ENCODE results near the gene YWHAE. TPM values are rescaled to one million over a fixed set of nuclear protein-coding genes. Genes with fewer than 3 reads are reported as not detected.

Gene YWHAE
- total RNA-seq, 2 donors from 2014 or later = 643 to 716 TPM

DNA sequence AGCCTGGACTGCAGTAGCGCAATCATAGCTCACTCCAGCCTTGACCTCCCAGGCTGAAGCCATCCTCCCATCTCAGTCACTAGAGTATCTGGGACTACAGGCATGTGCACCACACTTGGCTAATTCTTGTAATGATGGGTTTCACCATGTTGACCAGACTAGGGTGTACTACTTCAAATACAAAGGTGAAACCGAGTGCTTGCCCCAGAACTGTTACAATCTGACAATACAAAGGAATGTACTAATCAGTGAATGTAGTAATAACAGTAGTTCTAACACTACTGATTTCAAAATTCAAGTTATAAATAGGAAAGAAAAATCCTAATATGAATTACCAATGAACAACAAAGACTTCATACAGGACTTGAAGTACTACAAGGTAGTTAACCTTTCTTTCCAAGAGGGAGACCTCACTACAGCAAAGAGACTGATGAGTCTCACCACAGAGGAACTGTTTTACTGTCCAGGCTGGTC lies 31.6 kb upstream of the YWHAE start:
- intact Hi-C loops (cut with DNase I) = no loop called here
- Histone ChIP-seq H3K27me3 (replicated peaks; ENCODE audit: insufficient read depth) (no peaks in the 10 kb centered on the region), H3K36me3 (no peaks in the 10 kb centered on the region), H3K4me3 (no peak overlapping the region), H3K9me3 (no peaks in the 10 kb centered on the region), H3K4me1 (replicated peaks) (peaks cover 4% of the 10 kb centered on the region), H3K27ac (no peak overlapping the region)
- TF ChIP-seq POLR2AphosphoS5 (IDR thresholded peaks at IDR 0.05) = no peak
- no peak for TF ChIP-seq POLR2A (IDR thresholded peaks at IDR 0.05)
- TF ChIP-seq CTCF (IDR thresholded peaks at IDR 0.05) = no peak
- DNase-seq (ENCODE audit: low spot score) = no peak
- WGBS = 97% methylated on average over 2 of the region's 2 CpGs

- H3K4me1 ChIP-seq (replicated peaks) = no peaks in the 10 kb centered on the region
- H3K4me3 ChIP-seq = no peak overlapping the region
- no peak for TF ChIP-seq CTCF (IDR thresholded peaks at IDR 0.05)
- no peak for TF ChIP-seq POLR2A (IDR thresholded peaks at IDR 0.05)
- no peak for TF ChIP-seq POLR2AphosphoS5 (IDR thresholded peaks at IDR 0.05)
- 80% methylated on average over 10 of the region's 10 CpGs for WGBS
- H3K27ac ChIP-seq = no peak overlapping the region
- H3K27me3 ChIP-seq (replicated peaks; ENCODE audit: insufficient read depth) = no peaks in the 10 kb centered on the region
- H3K36me3 ChIP-seq = no peaks in the 10 kb centered on the region
- no peaks in the 10 kb centered on the region for H3K9me3 ChIP-seq
- intact Hi-C loops (cut with DNase I) = no loop called here
- DNase-seq (ENCODE audit: low spot score) = no peak
These were observed 23.6 kb upstream of the YWHAE start for GRCh38 chr17:1423456-1424135.

GRCh38 chr17:1422885-1423284 lies 22.9 kb upstream of the YWHAE start:
- no peak overlapping the region for H3K27ac ChIP-seq
- H3K4me3 ChIP-seq = no peak overlapping the region
- no peak for DNase-seq (ENCODE audit: low spot score)
- H3K9me3 ChIP-seq = no peaks in the 10 kb centered on the region
- intact Hi-C loops (cut with DNase I) = no loop called here
- TF ChIP-seq POLR2AphosphoS5 (IDR thresholded peaks at IDR 0.05) = peak; percentile 21
- no peak for TF ChIP-seq CTCF (IDR thresholded peaks at IDR 0.05)
- TF ChIP-seq POLR2A (IDR thresholded peaks at IDR 0.05) = no peak
- H3K36me3 ChIP-seq = no peaks in the 10 kb centered on the region
- 63% methylated on average over 7 of the region's 7 CpGs for WGBS
- H3K27me3 ChIP-seq (replicated peaks; ENCODE audit: insufficient read depth) = no peaks in the 10 kb centered on the region
- no peaks in the 10 kb centered on the region for H3K4me1 ChIP-seq (replicated peaks)

DNA sequence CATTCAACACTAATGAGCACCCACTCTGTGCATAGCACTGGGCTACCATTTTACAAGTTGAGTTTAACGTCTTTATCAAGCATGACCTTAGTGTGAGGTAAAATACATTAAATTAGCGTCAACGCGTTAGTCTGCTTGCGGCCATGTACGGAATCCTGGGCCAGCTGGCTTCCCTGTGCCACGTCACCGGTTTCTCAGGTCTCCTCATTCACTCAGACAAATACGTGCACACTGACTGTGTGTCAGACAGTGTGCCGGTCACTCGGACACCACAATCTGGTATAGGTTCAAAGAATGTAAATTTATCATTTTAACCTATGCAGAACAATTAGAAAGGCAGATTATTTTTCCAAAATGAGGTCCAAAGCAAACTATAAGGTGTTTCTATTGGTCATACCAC lies 21.4 kb upstream of the YWHAE start:
- H3K36me3 ChIP-seq = no peaks in the 10 kb centered on the region
- no peak for TF ChIP-seq POLR2AphosphoS5 (IDR thresholded peaks at IDR 0.05)
- TF ChIP-seq CTCF (IDR thresholded peaks at IDR 0.05) = no peak
- TF ChIP-seq POLR2A (IDR thresholded peaks at IDR 0.05) = no peak
- H3K4me3 ChIP-seq = no peak overlapping the region
- no peak for DNase-seq (ENCODE audit: low spot score)
- no peak overlapping the region for H3K27ac ChIP-seq
- no peaks in the 10 kb centered on the region for H3K27me3 ChIP-seq (replicated peaks; ENCODE audit: insufficient read depth)
- WGBS = 90% methylated on average over 11 of the region's 11 CpGs
- no peaks in the 10 kb centered on the region for H3K4me1 ChIP-seq (replicated peaks)
- no peaks in the 10 kb centered on the region for H3K9me3 ChIP-seq
- intact Hi-C loops (cut with DNase I) = no loop called here

DNA sequence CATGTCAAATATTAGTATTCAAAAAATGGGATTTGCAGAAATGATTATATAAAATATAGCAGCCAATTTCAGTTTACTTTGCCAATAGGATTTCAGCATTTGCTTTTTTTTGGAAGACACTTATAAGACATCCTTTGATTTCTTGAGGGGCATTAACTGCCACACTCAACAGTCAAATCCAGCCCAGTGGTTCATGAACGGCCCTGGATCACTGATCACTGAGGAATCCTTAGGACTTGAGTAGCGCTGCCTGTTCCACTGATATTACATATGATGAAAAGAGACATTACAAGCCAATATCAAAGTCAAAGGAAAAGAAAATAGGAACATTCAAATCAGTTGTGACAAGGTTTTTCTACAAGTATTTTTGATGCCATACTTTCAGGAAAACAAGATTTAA lies 21.0 kb upstream of the YWHAE start:
- Histone ChIP-seq H3K27ac (no peak overlapping the region), H3K4me1 (replicated peaks) (no peaks in the 10 kb centered on the region), H3K9me3 (no peaks in the 10 kb centered on the region), H3K36me3 (no peaks in the 10 kb centered on the region), H3K27me3 (replicated peaks; ENCODE audit: insufficient read depth) (no peaks in the 10 kb centered on the region), H3K4me3 (no peak overlapping the region)
- TF ChIP-seq CTCF (IDR thresholded peaks at IDR 0.05) (no peak), POLR2AphosphoS5 (IDR thresholded peaks at IDR 0.05) (no peak), POLR2A (IDR thresholded peaks at IDR 0.05) (no peak)
- 89% methylated on average over 2 of the region's 2 CpGs for WGBS
- intact Hi-C loops (cut with DNase I) = no loop called here
- no peak for DNase-seq (ENCODE audit: low spot score)
